ENCODE measurements around the gene CDCA3.

CDCA3 gene

DNA sequence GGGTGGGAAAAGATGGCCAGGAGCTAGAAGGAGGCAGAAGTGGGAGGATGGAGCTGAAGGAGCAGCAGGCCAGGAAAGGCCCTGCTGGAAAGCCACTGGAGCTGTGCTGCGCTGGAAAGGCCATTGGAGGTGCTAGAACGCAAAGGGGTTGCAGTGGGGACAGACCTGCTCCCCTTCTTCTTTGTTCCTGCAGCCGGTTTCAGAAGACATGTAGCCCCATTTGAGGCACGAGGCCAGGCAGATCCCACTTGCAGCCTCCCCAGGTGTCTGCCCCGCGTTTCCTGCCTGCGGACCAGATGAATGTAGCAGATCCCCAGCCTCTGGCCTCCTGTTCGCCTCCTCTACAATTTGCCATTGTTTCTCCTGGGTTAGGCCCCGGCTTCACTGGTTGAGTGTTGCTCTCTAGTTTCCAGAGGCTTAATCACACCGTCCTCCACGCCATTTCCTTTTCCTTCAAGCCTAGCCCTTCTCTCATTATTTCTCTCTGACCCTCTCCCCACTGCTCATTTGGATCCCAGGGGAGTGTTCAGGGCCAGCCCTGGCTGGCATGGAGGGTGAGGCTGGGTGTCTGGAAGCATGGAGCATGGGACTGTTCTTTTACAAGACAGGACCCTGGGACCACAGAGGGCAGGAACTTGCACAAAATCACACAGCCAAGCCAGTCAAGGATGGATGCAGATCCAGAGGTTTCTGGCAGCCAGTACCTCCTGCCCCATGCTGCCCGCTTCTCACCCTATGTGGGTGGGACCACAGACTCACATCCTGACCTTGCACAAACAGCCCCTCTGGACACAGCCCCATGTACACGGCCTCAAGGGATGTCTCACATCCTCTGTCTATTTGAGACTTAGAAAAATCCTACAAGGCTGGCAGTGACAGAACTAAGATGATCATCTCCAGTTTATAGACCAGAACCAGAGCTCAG is 31.7 kb downstream of the CDCA3 start:
- no peak for DNase-seq

- no peak for DNase-seq
Observed at GRCh38 chr12:6818645-6819044, 32.4 kb downstream of the CDCA3 start.

DNA sequence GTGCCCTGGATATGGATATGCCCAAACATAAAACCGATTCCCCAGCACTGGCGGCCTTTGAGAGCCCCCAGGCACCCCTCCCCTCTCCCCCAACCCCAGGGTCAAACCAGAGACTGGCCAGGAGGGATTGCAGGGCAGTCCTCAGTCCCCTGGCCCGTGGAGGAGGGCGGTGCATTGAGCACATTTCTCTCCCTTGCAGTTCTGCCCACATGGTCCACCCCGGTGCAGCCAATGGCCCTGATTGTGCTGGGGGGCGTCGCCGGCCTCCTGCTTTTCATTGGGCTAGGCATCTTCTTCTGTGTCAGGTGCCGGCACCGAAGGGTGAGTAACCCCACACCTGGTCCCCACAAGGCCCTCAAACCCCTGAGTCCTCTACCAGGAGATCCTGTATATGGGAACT is 32.9 kb downstream of the CDCA3 start:
- DNase-seq: no peak

DNA sequence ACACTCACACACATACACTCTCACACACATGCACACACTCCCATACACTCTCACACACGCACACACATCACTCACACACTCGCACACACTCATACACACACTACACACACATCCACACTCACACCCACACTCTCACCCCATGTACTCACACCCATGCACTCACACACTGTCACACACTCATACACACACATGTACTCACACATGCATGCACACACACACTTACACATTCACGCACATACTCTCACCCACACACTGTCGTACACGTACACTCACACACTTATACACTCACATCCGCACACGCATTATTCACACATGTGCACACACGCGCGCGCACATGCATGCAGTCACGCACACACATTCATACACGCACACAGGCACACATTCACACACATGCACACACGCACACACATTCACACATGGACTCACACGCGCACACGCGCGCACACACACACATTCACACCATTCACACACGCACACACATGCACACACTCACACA is 33.4 kb downstream of the CDCA3 start:
- DNase-seq: no peak

- no peak for DNase-seq
Observed at GRCh38 chr12:6817098-6817497, 34.0 kb downstream of the CDCA3 start.

GRCh38 chr12:6816598-6816997 is 34.5 kb downstream of the CDCA3 start:
- DNase-seq: no peak

DNA sequence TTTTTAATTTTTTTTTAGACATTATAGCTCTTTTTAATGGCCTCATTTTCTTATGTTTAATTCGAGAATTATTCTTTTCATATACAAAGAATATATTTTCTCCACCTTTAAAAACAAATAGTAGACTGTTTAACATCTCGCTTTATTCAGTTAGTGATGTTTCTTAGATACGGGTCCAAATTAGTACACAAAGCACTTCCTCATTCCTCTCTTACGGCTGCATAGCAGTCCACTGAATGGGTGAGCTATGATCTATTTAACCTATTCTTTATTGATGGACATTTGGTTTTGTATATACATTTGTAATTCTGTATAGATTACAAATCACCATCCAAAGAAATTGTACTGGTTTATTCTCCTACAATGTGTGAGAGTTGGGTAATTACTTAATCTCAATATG is 37.7 kb downstream of the CDCA3 start:
- DNase-seq: no peak

GRCh38 chr12:6810758-6811157 is 40.3 kb downstream of the CDCA3 start:
- DNase-seq: no peak

GRCh38 chr12:6809056-6809455 is 42.0 kb downstream of the CDCA3 start:
- DNase-seq: no peak

DNA sequence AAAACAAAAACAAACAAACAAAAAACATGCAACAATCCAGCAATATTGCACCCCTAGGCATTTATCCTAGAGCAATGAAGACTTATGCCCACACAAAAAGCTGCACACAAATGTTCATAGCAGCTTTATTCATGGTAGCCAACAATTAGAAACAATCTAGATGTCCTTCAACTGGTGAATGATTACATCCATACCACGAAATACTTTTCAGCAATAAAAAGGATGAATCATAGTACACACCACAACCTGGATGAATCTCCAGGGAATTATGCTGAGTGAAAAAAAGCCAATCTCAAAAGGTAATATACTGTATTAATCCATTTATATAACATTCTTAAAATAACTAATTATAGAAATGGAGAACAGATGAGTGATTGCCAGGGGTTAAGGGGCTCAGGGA is 43.9 kb downstream of the CDCA3 start:
- DNase-seq: no peak

DNA sequence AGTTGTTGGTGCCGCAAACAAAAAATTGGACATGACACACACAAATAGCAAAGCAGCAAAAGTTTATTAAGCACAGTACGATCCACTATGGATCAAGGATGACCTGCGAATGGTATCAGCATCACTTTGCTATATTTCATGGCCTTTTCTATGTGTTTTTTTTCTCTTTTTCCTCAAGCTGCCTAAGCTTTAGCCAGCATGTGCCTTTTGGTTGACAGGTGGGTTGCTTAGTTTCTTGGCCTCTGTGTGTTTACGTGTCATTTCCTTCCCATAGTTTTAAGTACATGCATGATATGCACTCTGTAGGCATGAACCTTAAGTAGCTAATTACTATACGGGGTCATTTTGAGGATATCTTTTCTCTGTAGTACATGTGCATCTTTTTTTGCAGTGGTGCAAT is 51.9 kb downstream of the CDCA3 start:
- no peak for DNase-seq

All from GOT3 (cell line).